Measurements from ENCODE around the gene GRM1. TPM values are rescaled to one million over a fixed set of nuclear protein-coding genes. Genes with fewer than 3 reads are reported as not detected.

The GRM1 gene
- total RNA-seq, 4 donors from 2014 or later: 0.10 TPM; not detected in 3

DNA sequence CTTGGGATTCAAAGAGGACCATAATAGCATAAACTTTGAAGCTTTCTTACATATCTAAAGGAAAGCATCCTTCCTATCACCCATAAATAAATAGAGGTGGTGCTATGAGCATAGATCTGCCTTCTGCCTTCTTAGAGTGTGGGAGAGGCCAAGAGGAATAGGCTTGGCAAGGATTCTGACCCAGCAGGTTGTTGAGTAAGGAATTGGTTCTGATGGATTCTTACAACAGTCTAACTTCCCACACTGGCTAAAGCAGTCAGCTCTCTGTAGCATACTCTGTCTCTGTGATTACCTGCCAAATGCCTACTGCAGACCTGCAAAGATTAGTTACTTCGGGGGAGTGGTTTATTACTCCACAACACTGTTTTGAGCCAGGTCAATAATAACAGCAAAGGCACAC, 316.7 kb downstream of the GRM1 start:
- H3K4me3 ChIP-seq (ENCODE audit: low read depth, poor library complexity, severe bottlenecking): no peak overlapping the region
- DNase-seq (ENCODE audit: low spot score in 2 of 2): no peak
- WGBS, 2 donors: 24 to 48% methylated on average over 1 of the region's 1 CpG
- TF ChIP-seq, protein P1, sequence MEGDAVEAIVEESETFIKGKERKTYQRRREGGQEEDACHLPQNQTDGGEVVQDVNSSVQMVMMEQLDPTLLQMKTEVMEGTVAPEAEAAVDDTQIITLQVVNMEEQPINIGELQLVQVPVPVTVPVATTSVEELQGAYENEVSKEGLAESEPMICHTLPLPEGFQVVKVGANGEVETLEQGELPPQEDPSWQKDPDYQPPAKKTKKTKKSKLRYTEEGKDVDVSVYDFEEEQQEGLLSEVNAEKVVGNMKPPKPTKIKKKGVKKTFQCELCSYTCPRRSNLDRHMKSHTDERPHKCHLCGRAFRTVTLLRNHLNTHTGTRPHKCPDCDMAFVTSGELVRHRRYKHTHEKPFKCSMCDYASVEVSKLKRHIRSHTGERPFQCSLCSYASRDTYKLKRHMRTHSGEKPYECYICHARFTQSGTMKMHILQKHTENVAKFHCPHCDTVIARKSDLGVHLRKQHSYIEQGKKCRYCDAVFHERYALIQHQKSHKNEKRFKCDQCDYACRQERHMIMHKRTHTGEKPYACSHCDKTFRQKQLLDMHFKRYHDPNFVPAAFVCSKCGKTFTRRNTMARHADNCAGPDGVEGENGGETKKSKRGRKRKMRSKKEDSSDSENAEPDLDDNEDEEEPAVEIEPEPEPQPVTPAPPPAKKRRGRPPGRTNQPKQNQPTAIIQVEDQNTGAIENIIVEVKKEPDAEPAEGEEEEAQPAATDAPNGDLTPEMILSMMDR (IDR thresholded peaks at IDR 0.05): no peak
- TF ChIP-seq POLR2A (IDR thresholded peaks at IDR 0.05): no peak
- intact Hi-C loops (cut with DNase I; ENCODE audit: low total_unique reads): no loop called here

DNA sequence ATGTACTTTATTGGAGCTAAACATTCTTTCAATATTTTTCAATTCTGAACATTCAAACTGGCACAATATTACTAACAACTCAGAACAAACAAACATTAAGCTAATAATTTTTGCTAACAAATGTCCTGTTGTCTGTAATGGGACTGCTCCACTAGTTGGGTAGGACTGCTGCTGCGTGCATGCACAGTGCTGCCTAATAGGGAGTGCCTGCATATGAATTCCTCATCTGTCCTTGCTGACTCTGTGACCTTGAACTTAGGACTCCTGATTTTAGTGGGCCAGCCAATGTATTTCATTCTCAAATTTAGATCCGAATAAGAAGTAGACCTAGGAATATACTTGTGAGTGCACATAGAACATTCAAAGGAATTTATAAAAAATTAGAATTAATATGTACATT, 318.2 kb downstream of the GRM1 start:
- 78 to 83% methylated on average over 2 of the region's 2 CpGs for WGBS, 2 donors
- intact Hi-C loops (cut with DNase I; ENCODE audit: low total_unique reads): no loop called here
- no peak for DNase-seq (ENCODE audit: low spot score in 2 of 2)
- TF ChIP-seq POLR2A (IDR thresholded peaks at IDR 0.05): no peak
- TF ChIP-seq, protein P1 (IDR thresholded peaks at IDR 0.05): no peak
- no peak overlapping the region for H3K4me3 ChIP-seq (ENCODE audit: low read depth, poor library complexity, severe bottlenecking)

DNA sequence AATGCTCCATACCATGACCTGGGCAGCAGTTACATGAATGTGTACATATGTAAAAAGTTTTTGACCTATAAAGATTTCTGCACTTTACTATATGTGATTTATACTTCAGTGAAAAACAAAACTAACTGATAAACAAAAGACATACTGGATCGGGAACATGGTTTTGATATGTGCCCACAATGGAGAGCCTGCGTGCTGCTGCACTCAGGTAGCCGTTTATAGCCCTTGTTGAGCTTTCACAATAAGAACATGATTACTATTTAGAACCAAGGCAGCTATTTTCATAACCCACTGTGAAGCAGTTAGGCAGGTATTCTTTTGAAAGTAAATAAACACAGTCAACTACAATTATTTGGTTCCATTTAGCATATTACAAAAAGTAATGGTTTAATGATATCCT, 318.8 kb downstream of the GRM1 start:
- no peak for DNase-seq (ENCODE audit: low spot score in 2 of 2)
- intact Hi-C loops (cut with DNase I; ENCODE audit: low total_unique reads): no loop called here
- TF ChIP-seq, protein P1 (IDR thresholded peaks at IDR 0.05): no peak
- no peak for TF ChIP-seq POLR2A (IDR thresholded peaks at IDR 0.05)
- H3K4me3 ChIP-seq (ENCODE audit: low read depth, poor library complexity, severe bottlenecking): no peak overlapping the region
- 81 to 90% methylated on average over 3 of the region's 3 CpGs for WGBS, 2 donors

DNA sequence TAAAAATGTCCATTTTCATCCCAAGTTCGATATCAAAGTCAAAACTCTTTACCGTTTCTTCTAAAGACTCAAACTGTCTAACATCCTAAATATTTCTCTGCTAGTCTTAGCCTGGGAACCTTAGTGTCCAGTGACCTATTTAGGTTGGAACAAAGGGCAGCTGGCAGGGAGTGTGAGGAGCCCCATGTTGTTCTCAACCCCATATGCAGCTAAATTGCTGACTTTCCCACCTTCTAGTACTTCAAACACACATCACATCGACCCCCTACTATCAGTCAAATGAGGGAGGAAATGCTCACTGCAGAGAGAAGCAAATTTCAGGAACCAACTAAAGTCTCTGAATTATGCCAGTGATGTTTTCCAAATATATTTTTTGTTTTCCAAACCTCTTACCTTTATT, 322.2 kb downstream of the GRM1 start:
- no peak for DNase-seq (ENCODE audit: low spot score in 2 of 2)
- 58 to 60% methylated on average over 3 of the region's 3 CpGs for WGBS, 2 donors
- TF ChIP-seq POLR2A (IDR thresholded peaks at IDR 0.05): no peak
- TF ChIP-seq, protein P1 (IDR thresholded peaks at IDR 0.05): no peak
- intact Hi-C loops (cut with DNase I; ENCODE audit: low total_unique reads): no loop called here
- H3K4me3 ChIP-seq (ENCODE audit: low read depth, poor library complexity, severe bottlenecking): no peak overlapping the region

DNA sequence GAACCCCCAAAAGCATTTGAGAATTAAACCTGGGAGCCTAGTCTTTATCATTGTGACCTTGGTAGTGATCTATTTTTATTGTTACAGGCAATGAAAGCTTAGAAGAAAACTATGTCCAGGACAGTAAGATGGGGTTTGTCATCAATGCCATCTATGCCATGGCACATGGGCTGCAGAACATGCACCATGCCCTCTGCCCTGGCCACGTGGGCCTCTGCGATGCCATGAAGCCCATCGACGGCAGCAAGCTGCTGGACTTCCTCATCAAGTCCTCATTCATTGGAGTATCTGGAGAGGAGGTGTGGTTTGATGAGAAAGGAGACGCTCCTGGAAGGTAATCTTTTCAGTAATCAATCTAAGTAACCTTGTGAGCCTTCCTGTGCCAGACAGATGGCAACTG, 323.3 kb downstream of the GRM1 start:
- WGBS, 2 donors: 75 to 90% methylated on average over 5 of the region's 5 CpGs
- TF ChIP-seq POLR2A (IDR thresholded peaks at IDR 0.05): no peak
- TF ChIP-seq, protein P1 (IDR thresholded peaks at IDR 0.05): no peak
- H3K4me3 ChIP-seq (ENCODE audit: low read depth, poor library complexity, severe bottlenecking): no peak overlapping the region
- DNase-seq (ENCODE audit: low spot score in 2 of 2): no peak
- intact Hi-C loops (cut with DNase I; ENCODE audit: low total_unique reads): loop anchor here (2.0 kb wide), 1 partner anchor 77 kb away; no protein-coding TSS in a partner anchor

DNA sequence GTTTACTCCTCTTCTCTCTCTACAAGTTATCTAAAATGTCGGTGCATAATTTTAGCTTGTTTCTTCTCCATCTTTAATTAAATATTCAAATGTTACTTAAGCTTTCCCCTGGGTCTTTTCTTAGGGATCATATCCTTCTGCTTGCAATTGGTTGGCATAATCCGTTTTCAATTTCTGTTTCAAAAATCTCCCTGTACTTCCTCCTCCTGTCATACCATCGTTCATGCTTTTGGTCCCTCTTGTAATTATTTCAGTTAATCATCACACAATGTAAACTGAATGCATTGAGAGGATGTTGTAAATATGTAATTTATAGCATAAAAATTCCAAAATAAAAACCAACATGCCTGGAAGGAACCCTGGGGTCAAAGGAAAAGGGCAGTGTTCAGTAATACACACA, 325.6 kb downstream of the GRM1 start:
- 67 to 73% methylated on average over 3 of the region's 3 CpGs for WGBS, 2 donors
- intact Hi-C loops (cut with DNase I; ENCODE audit: low total_unique reads): no loop called here
- no peak for TF ChIP-seq POLR2A (IDR thresholded peaks at IDR 0.05)
- TF ChIP-seq, protein P1 (IDR thresholded peaks at IDR 0.05): no peak

More for the DNA sequence above, 325.6 kb downstream of the GRM1 start:
- DNase-seq (ENCODE audit: low spot score in 2 of 2): no peak
- H3K4me3 ChIP-seq (ENCODE audit: low read depth, poor library complexity, severe bottlenecking): no peak overlapping the region

Data from lower leg skin (tissue), 4 donors.